CD4-positive, CD25-positive, alpha-beta regulatory T cell (primary cell): ENCODE measurements around the gene IFITM10. TPM values are rescaled to one million over a fixed set of nuclear protein-coding genes. Genes with fewer than 3 reads are reported as not detected.

ENCODE experiments used
- ATAC-seq, 2 donors: fragments of 150-1000 bp; cut with Tn5 transposase; one replicate each; pipeline ENCODE4 v1.10.0; 2021; ENCODE audit warnings: low read depth in 2 of 2, moderate number of reproducible peaks in 2 of 2, moderate library complexity in 1 of 2
- DNase-seq, 3 donors: peaks; one replicate each; pipeline versions ENCODE4 v3.0.0 to v3.0.0-alpha.2; 2012 to 2022; ENCODE audit warnings: mixed read lengths in 1 of 3
- H3K27ac ChIP-seq: one replicate; pipeline ENCODE4 v1.7.0; 2013; ENCODE audit warnings: mild to moderate bottlenecking, low read length; ENCODE audit not compliant: insufficient read depth, poor library complexity, severe bottlenecking
- H3K27me3 ChIP-seq: one replicate; pipeline ENCODE4 v1.7.0; 2013; ENCODE audit warnings: low read length; ENCODE audit not compliant: control insufficient read depth, insufficient read depth
- H3K36me3 ChIP-seq: one replicate; pipeline ENCODE4 v1.7.0; 2013; ENCODE audit warnings: mild to moderate bottlenecking, low read length, moderate library complexity; ENCODE audit not compliant: control insufficient read depth, insufficient read depth
- H3K4me1 ChIP-seq: 2 replicates; pipeline ENCODE4 v1.7.0; 2013; ENCODE audit warnings: mild to moderate bottlenecking, low read length; ENCODE audit not compliant: insufficient read depth, control insufficient read depth, poor library complexity, severe bottlenecking
- H3K4me3 ChIP-seq: one replicate; pipeline ENCODE4 v1.7.0; 2013; ENCODE audit warnings: low read depth, mild to moderate bottlenecking, low read length, moderate library complexity
- H3K9me3 ChIP-seq, 2 experiments: 1 replicate in 1 of 2; 2 replicates in 1 of 2; pipeline ENCODE4 v1.7.0; 2013; ENCODE audit warnings: low read length in 2 of 2, mild to moderate bottlenecking in 1 of 2, moderate library complexity in 1 of 2; ENCODE audit not compliant: control insufficient read depth in 2 of 2
- H3K27ac Mint-ChIP-seq, 3 donors: one replicate each; pipeline ENCODE4 v1.8.0; 2020 to 2022; ENCODE audit warnings: mild to moderate bottlenecking in 3 of 3, mixed read lengths in 3 of 3, moderate library complexity in 2 of 3
- H3K27me3 Mint-ChIP-seq: one replicate; pipeline ENCODE4 v1.8.0; 2022; ENCODE audit warnings: mild to moderate bottlenecking, mixed read lengths
- H3K36me3 Mint-ChIP-seq: one replicate; pipeline ENCODE4 v1.8.0; 2020; ENCODE audit warnings: mixed read lengths
- H3K4me1 Mint-ChIP-seq, 4 donors: one replicate each; pipeline ENCODE4 v1.8.0; 2020 to 2022; ENCODE audit warnings: mixed read lengths in 4 of 4, mild to moderate bottlenecking in 1 of 4
- H3K4me3 Mint-ChIP-seq, 4 donors: one replicate each; pipeline ENCODE4 v1.8.0; 2020 to 2022; ENCODE audit warnings: mild to moderate bottlenecking in 4 of 4, mixed read lengths in 4 of 4, moderate library complexity in 3 of 4
- H3K9me3 Mint-ChIP-seq, 7 donors: one replicate each; pipeline ENCODE4 v1.8.0; 2020 to 2022; ENCODE audit warnings: mixed read lengths in 7 of 7, mild to moderate bottlenecking in 3 of 7, moderate library complexity in 2 of 7
- polyA plus RNA-seq, 4 donors: library from polyadenylated mRNA; unstranded; fragments of 300-500 nt; fragmentation: Illumina TruSeq; gene quantifications; one replicate each; pipeline ENCODE4 v1.2.3, GENCODE V29; 2021
- total RNA-seq: library from RNA; stranded (reverse); gene quantifications from one replicate; pipeline ENCODE4 v1.2.3, GENCODE V29; 2022

Gene IFITM10
- total and polyA plus RNA-seq, 5 donors from 2014 or later: 2.4 TPM; not detected in 4

GRCh38 chr11:1740786-1741530, 9.4 kb downstream of the IFITM10 start:
- Histone ChIP-seq H3K4me3 (no peak overlapping the region), H3K27ac (no peak overlapping the region), H3K4me1 (no peaks in the 10 kb centered on the region), H3K36me3 (no peaks in the 10 kb centered on the region), H3K9me3 (peaks cover 13 to 15% of the 10 kb centered on the region in 2 experiments), H3K27me3 (no peaks in the 10 kb centered on the region)
- DNase-seq (no peak), ATAC-seq (no peak)
- H3K27ac Mint-ChIP-seq: no peak overlapping the region
- H3K36me3 Mint-ChIP-seq: no peaks in the 10 kb centered on the region
- peaks cover 1 to 16% (median 6%) of the 10 kb centered on the region in 7 donors for H3K9me3 Mint-ChIP-seq
- peaks cover 0 to 6% (median 2%) of the 10 kb centered on the region in 4 donors for H3K4me1 Mint-ChIP-seq
- H3K4me3 Mint-ChIP-seq: no peak overlapping the region
- H3K27me3 Mint-ChIP-seq: no peaks in the 10 kb centered on the region

GRCh38 chr11:1739576-1739975, 10.8 kb downstream of the IFITM10 start:
- Histone ChIP-seq H3K9me3 (peaks cover 14 to 17% of the 10 kb centered on the region in 2 experiments), H3K4me3 (no peak overlapping the region), H3K4me1 (no peaks in the 10 kb centered on the region), H3K36me3 (no peaks in the 10 kb centered on the region), H3K27me3 (no peaks in the 10 kb centered on the region), H3K27ac (no peak overlapping the region)
- peaks cover 4% of the 10 kb centered on the region for H3K36me3 Mint-ChIP-seq
- peaks cover 1 to 22% (median 6%) of the 10 kb centered on the region in 7 donors for H3K9me3 Mint-ChIP-seq
- DNase-seq (no peak), ATAC-seq (no peak)
- H3K27ac Mint-ChIP-seq: no peak overlapping the region
- H3K27me3 Mint-ChIP-seq: no peaks in the 10 kb centered on the region
- H3K4me1 Mint-ChIP-seq: peaks cover 0 to 4% (median 1%) of the 10 kb centered on the region in 4 donors
- no peak overlapping the region for H3K4me3 Mint-ChIP-seq

GRCh38 chr11:1738380-1738779, 12.0 kb downstream of the IFITM10 start:
- ATAC-seq: no peak
- Mint-ChIP-seq H3K27me3 (no peaks in the 10 kb centered on the region), H3K4me1 (peaks cover 0 to 11% (median 6%) of the 10 kb centered on the region in 4 donors), H3K27ac (no peak overlapping the region), H3K36me3 (peaks cover 4% of the 10 kb centered on the region), H3K9me3 (peaks cover 1 to 22% (median 6%) of the 10 kb centered on the region in 7 donors), H3K4me3 (no peak overlapping the region)
- H3K27ac ChIP-seq: no peak overlapping the region
- H3K27me3 ChIP-seq: no peaks in the 10 kb centered on the region
- no peak for DNase-seq
- H3K9me3 ChIP-seq: peaks cover 14 to 17% of the 10 kb centered on the region in 2 experiments
- H3K4me1 ChIP-seq: peaks cover 9% of the 10 kb centered on the region
- H3K4me3 ChIP-seq: no peak overlapping the region
- H3K36me3 ChIP-seq: no peaks in the 10 kb centered on the region

GRCh38 chr11:1737080-1737757, 13.2 kb downstream of the IFITM10 start:
- Mint-ChIP-seq H3K36me3 (peaks cover 4% of the 10 kb centered on the region), H3K4me1 (peaks cover 0 to 13% (median 6%) of the 10 kb centered on the region in 4 donors), H3K4me3 (no peak overlapping the region), H3K27ac (no peak overlapping the region), H3K27me3 (no peaks in the 10 kb centered on the region), H3K9me3 (peaks cover 1 to 22% (median 6%) of the 10 kb centered on the region in 7 donors)
- Histone ChIP-seq H3K36me3 (no peaks in the 10 kb centered on the region), H3K9me3 (peaks cover 14 to 17% of the 10 kb centered on the region in 2 experiments), H3K27me3 (no peaks in the 10 kb centered on the region), H3K4me1 (peaks cover 9% of the 10 kb centered on the region), H3K4me3 (no peak overlapping the region), H3K27ac (no peak overlapping the region)
- ATAC-seq: no peak
- DNase-seq: no peak

- Mint-ChIP-seq H3K4me3 (no peak overlapping the region), H3K36me3 (peaks cover 4% of the 10 kb centered on the region), H3K27me3 (no peaks in the 10 kb centered on the region), H3K4me1 (peaks cover 0 to 14% (median 6%) of the 10 kb centered on the region in 4 donors), H3K9me3 (peaks cover 1 to 22% (median 6%) of the 10 kb centered on the region in 7 donors), H3K27ac (no peak overlapping the region)
- no peaks in the 10 kb centered on the region for H3K36me3 ChIP-seq
- peaks cover 14 to 17% of the 10 kb centered on the region in 2 experiments for H3K9me3 ChIP-seq
- H3K4me1 ChIP-seq: peaks cover 9% of the 10 kb centered on the region
- H3K4me3 ChIP-seq: no peak overlapping the region
- no peak overlapping the region for H3K27ac ChIP-seq
- H3K27me3 ChIP-seq: peaks cover 1% of the 10 kb centered on the region
- no peak for ATAC-seq
- no peak for DNase-seq
Measured at GRCh38 chr11:1736447-1736992, 13.9 kb downstream of the IFITM10 start.

- ATAC-seq (no peak), DNase-seq (no peak)
- Histone ChIP-seq H3K4me1 (peaks cover 9% of the 10 kb centered on the region), H3K27ac (no peak overlapping the region), H3K9me3 (peaks cover 14 to 17% of the 10 kb centered on the region in 2 experiments), H3K36me3 (no peaks in the 10 kb centered on the region), H3K4me3 (no peak overlapping the region), H3K27me3 (peaks cover 1% of the 10 kb centered on the region)
- H3K27me3 Mint-ChIP-seq: no peaks in the 10 kb centered on the region
- H3K36me3 Mint-ChIP-seq: peaks cover 4% of the 10 kb centered on the region
- H3K27ac Mint-ChIP-seq: no peak overlapping the region
- H3K9me3 Mint-ChIP-seq: peaks cover 1 to 22% (median 6%) of the 10 kb centered on the region in 7 donors
- no peak overlapping the region for H3K4me3 Mint-ChIP-seq
- peaks cover 0 to 14% (median 6%) of the 10 kb centered on the region in 4 donors for H3K4me1 Mint-ChIP-seq
Measured at GRCh38 chr11:1735271-1735670, 15.1 kb downstream of the IFITM10 start.

- DNase-seq: no peak
- no peak overlapping the region for H3K27ac ChIP-seq
- peaks cover 1% of the 10 kb centered on the region for H3K27me3 ChIP-seq
- Mint-ChIP-seq H3K9me3 (peaks cover 1 to 22% (median 6%) of the 10 kb centered on the region in 7 donors), H3K27ac (no peak overlapping the region), H3K4me3 (no peak overlapping the region), H3K36me3 (peaks cover 4% of the 10 kb centered on the region), H3K27me3 (no peaks in the 10 kb centered on the region), H3K4me1 (peaks cover 0 to 14% (median 6%) of the 10 kb centered on the region in 4 donors)
- H3K4me3 ChIP-seq: no peak overlapping the region
- H3K36me3 ChIP-seq: no peaks in the 10 kb centered on the region
- peaks cover 9% of the 10 kb centered on the region for H3K4me1 ChIP-seq
- ATAC-seq: no peak
- peaks cover 14 to 17% of the 10 kb centered on the region in 2 experiments for H3K9me3 ChIP-seq
Measured at GRCh38 chr11:1734641-1735081, 15.7 kb downstream of the IFITM10 start.
